Body of pancreas (tissue), 4 donors: ENCODE measurements around the gene PCDHGA8.

Experiments
- CTCF ChIP-seq, 7 experiments: fragments of 450-650 bp in 4 of 7; fragments of 200-600 bp in 3 of 7; sonication (generic) in 3 of 7; IDR thresholded peaks; one replicate each; pipeline ENCODE4 v1.5.1; 2016 to 2019; ENCODE audit warnings: antibody characterized with exemption in 7 of 7
- POLR2A ChIP-seq, 3 donors: fragments of 450-650 bp; IDR thresholded peaks; one replicate each; pipeline ENCODE4 v1.6.1; 2016; ENCODE audit warnings: antibody characterized with exemption in 3 of 3, mild to moderate bottlenecking in 2 of 3

GRCh38 chr5:141397756-141398551, 5.5 kb downstream of the PCDHGA8 start, which contains the start of gene PCDHGB5:
- TF ChIP-seq CTCF (IDR thresholded peaks at IDR 0.05) (peak; percentile 18 to 60 (median 52)), POLR2A (IDR thresholded peaks at IDR 0.05) (peak in 1 of 3 donors; percentile 9)
